CD4-positive, CD25-positive, alpha-beta regulatory T cell (primary cell): Measurements from ENCODE around the gene GDPD1. TPM values are rescaled to one million over a fixed set of nuclear protein-coding genes. Genes with fewer than 3 reads are reported as not detected.
"Not testable (repeated sequence)": the region's sequence is repeated elsewhere in the genome, so short reads cannot be mapped to it uniquely, and the experiment has no call there.

Experiments
- ATAC-seq, 2 donors: fragments of 150-1000 bp; cut with Tn5 transposase; one replicate each; pipeline ENCODE4 v1.10.0; 2021; ENCODE audit warnings: low read depth in 2 of 2, moderate number of reproducible peaks in 2 of 2, moderate library complexity in 1 of 2
- DNase-seq, 3 donors: peaks; one replicate each; pipeline versions ENCODE4 v3.0.0 to v3.0.0-alpha.2; 2012 to 2022; ENCODE audit warnings: mixed read lengths in 1 of 3
- H3K27ac ChIP-seq: one replicate; pipeline ENCODE4 v1.7.0; 2013; ENCODE audit warnings: mild to moderate bottlenecking, low read length; ENCODE audit not compliant: insufficient read depth, poor library complexity, severe bottlenecking
- H3K27me3 ChIP-seq: one replicate; pipeline ENCODE4 v1.7.0; 2013; ENCODE audit warnings: low read length; ENCODE audit not compliant: control insufficient read depth, insufficient read depth
- H3K36me3 ChIP-seq: one replicate; pipeline ENCODE4 v1.7.0; 2013; ENCODE audit warnings: mild to moderate bottlenecking, low read length, moderate library complexity; ENCODE audit not compliant: control insufficient read depth, insufficient read depth
- H3K4me1 ChIP-seq: 2 replicates; pipeline ENCODE4 v1.7.0; 2013; ENCODE audit warnings: mild to moderate bottlenecking, low read length; ENCODE audit not compliant: insufficient read depth, control insufficient read depth, poor library complexity, severe bottlenecking
- H3K4me3 ChIP-seq: one replicate; pipeline ENCODE4 v1.7.0; 2013; ENCODE audit warnings: low read depth, mild to moderate bottlenecking, low read length, moderate library complexity
- H3K9me3 ChIP-seq, 2 experiments: 1 replicate in 1 of 2; 2 replicates in 1 of 2; pipeline ENCODE4 v1.7.0; 2013; ENCODE audit warnings: low read length in 2 of 2, mild to moderate bottlenecking in 1 of 2, moderate library complexity in 1 of 2; ENCODE audit not compliant: control insufficient read depth in 2 of 2
- H3K27ac Mint-ChIP-seq, 3 donors: one replicate each; pipeline ENCODE4 v1.8.0; 2020 to 2022; ENCODE audit warnings: mild to moderate bottlenecking in 3 of 3, mixed read lengths in 3 of 3, moderate library complexity in 2 of 3
- H3K27me3 Mint-ChIP-seq: one replicate; pipeline ENCODE4 v1.8.0; 2022; ENCODE audit warnings: mild to moderate bottlenecking, mixed read lengths
- H3K36me3 Mint-ChIP-seq: one replicate; pipeline ENCODE4 v1.8.0; 2020; ENCODE audit warnings: mixed read lengths
- H3K4me1 Mint-ChIP-seq, 4 donors: one replicate each; pipeline ENCODE4 v1.8.0; 2020 to 2022; ENCODE audit warnings: mixed read lengths in 4 of 4, mild to moderate bottlenecking in 1 of 4
- H3K4me3 Mint-ChIP-seq, 4 donors: one replicate each; pipeline ENCODE4 v1.8.0; 2020 to 2022; ENCODE audit warnings: mild to moderate bottlenecking in 4 of 4, mixed read lengths in 4 of 4, moderate library complexity in 3 of 4
- H3K9me3 Mint-ChIP-seq, 7 donors: one replicate each; pipeline ENCODE4 v1.8.0; 2020 to 2022; ENCODE audit warnings: mixed read lengths in 7 of 7, mild to moderate bottlenecking in 3 of 7, moderate library complexity in 2 of 7
- polyA plus RNA-seq, 4 donors: library from polyadenylated mRNA; unstranded; fragments of 300-500 nt; fragmentation: Illumina TruSeq; gene quantifications; one replicate each; pipeline ENCODE4 v1.2.3, GENCODE V29; 2021
- total RNA-seq: library from RNA; stranded (reverse); gene quantifications from one replicate; pipeline ENCODE4 v1.2.3, GENCODE V29; 2022

The GDPD1 gene
- total and polyA plus RNA-seq, 5 donors from 2014 or later: 1.7 to 3.3 (median 2.9) TPM

- Histone ChIP-seq H3K27ac (peak overlapping the region; percentile 89), H3K4me3 (peak overlapping the region; percentile 84), H3K27me3 (no peaks in the 10 kb centered on the region), H3K9me3 (no peaks in the 10 kb centered on the region), H3K36me3 (no peaks in the 10 kb centered on the region), H3K4me1 (peaks cover 15% of the 10 kb centered on the region)
- DNase-seq: no peak
- peaks cover 9% of the 10 kb centered on the region for H3K27me3 Mint-ChIP-seq
- peaks cover 4% of the 10 kb centered on the region for H3K36me3 Mint-ChIP-seq
- peak overlapping the region; percentile 97 to 100 (median 98) for H3K4me3 Mint-ChIP-seq
- H3K4me1 Mint-ChIP-seq: peaks cover 4 to 21% (median 10%) of the 10 kb centered on the region in 4 donors
- H3K9me3 Mint-ChIP-seq: no peaks in the 10 kb centered on the region
- no peak for ATAC-seq
- H3K27ac Mint-ChIP-seq: peak overlapping the region; percentile 65 to 99 (median 66)
Measured at GRCh38 chr17:59219992-59220327, 351 bp upstream of the GDPD1 start.

- H3K4me1 ChIP-seq: peaks cover 15% of the 10 kb centered on the region
- DNase-seq: no peak
- Mint-ChIP-seq H3K27me3 (peaks cover 9% of the 10 kb centered on the region), H3K9me3 (no peaks in the 10 kb centered on the region), H3K27ac (peak overlapping the region; percentile 98 to 99 (median 99)), H3K4me3 (peak overlapping the region; percentile 97 to 100 (median 98)), H3K36me3 (peaks cover 4% of the 10 kb centered on the region), H3K4me1 (peaks cover 4 to 21% (median 10%) of the 10 kb centered on the region in 4 donors)
- no peak for ATAC-seq
- H3K27ac ChIP-seq: peak overlapping the region; percentile 89
- H3K27me3 ChIP-seq: no peaks in the 10 kb centered on the region
- peak overlapping the region; percentile 89 for H3K4me3 ChIP-seq
- H3K9me3 ChIP-seq: no peaks in the 10 kb centered on the region
- H3K36me3 ChIP-seq: no peaks in the 10 kb centered on the region
Measured at GRCh38 chr17:59221159-59221847, 992 bp downstream of the GDPD1 start.

GRCh38 chr17:59223813-59224212, 3.5 kb downstream of the GDPD1 start:
- Mint-ChIP-seq H3K4me3 (peak overlapping the region in 2 of 4 donors; percentile 27 to 72), H3K4me1 (peaks cover 4 to 21% (median 10%) of the 10 kb centered on the region in 4 donors), H3K27ac (no peak overlapping the region), H3K27me3 (peaks cover 9% of the 10 kb centered on the region), H3K36me3 (peaks cover 4% of the 10 kb centered on the region), H3K9me3 (no peaks in the 10 kb centered on the region)
- H3K27me3 ChIP-seq: no peaks in the 10 kb centered on the region
- no peak for ATAC-seq
- no peaks in the 10 kb centered on the region for H3K9me3 ChIP-seq
- H3K27ac ChIP-seq: no peak overlapping the region
- peaks cover 15% of the 10 kb centered on the region for H3K4me1 ChIP-seq
- H3K4me3 ChIP-seq: no peak overlapping the region
- no peaks in the 10 kb centered on the region for H3K36me3 ChIP-seq
- no peak for DNase-seq

- not testable (repeated sequence) for H3K36me3 Mint-ChIP-seq, H3K27me3 Mint-ChIP-seq, H3K4me1 Mint-ChIP-seq
Measured at GRCh38 chr17:59228588-59228987, 8.3 kb downstream of the GDPD1 start.

GRCh38 chr17:59230764-59231163, 10.5 kb downstream of the GDPD1 start:
- ATAC-seq (no peak), DNase-seq (no peak)
- Mint-ChIP-seq H3K36me3 (peaks cover 3% of the 10 kb centered on the region), H3K27me3 (no peaks in the 10 kb centered on the region), H3K27ac (no peak overlapping the region), H3K9me3 (no peaks in the 10 kb centered on the region), H3K4me3 (no peak overlapping the region), H3K4me1 (peaks cover 0 to 5% (median under 1%) of the 10 kb centered on the region in 4 donors)
- H3K9me3 ChIP-seq: no peaks in the 10 kb centered on the region
- no peak overlapping the region for H3K4me3 ChIP-seq
- H3K27ac ChIP-seq: no peak overlapping the region
- H3K4me1 ChIP-seq: no peaks in the 10 kb centered on the region
- no peaks in the 10 kb centered on the region for H3K36me3 ChIP-seq
- no peaks in the 10 kb centered on the region for H3K27me3 ChIP-seq

More at GRCh38 chr17:59228588-59228987, 8.3 kb downstream of the GDPD1 start:
- H3K4me3 ChIP-seq, H3K4me3 Mint-ChIP-seq, H3K4me1 ChIP-seq, H3K9me3 ChIP-seq, H3K36me3 ChIP-seq, ATAC-seq, DNase-seq, H3K27ac Mint-ChIP-seq, H3K27me3 ChIP-seq, H3K9me3 Mint-ChIP-seq, H3K27ac ChIP-seq: not testable (repeated sequence)

GRCh38 chr17:59234631-59235030, 14.3 kb downstream of the GDPD1 start:
- Mint-ChIP-seq H3K27ac (no peak overlapping the region), H3K9me3 (no peaks in the 10 kb centered on the region), H3K27me3 (no peaks in the 10 kb centered on the region), H3K4me1 (peaks cover 0 to 5% (median under 1%) of the 10 kb centered on the region in 4 donors), H3K36me3 (peaks cover 2% of the 10 kb centered on the region), H3K4me3 (no peak overlapping the region)
- H3K4me1 ChIP-seq: no peaks in the 10 kb centered on the region
- no peak overlapping the region for H3K27ac ChIP-seq
- DNase-seq (no peak), ATAC-seq (no peak)
- H3K36me3 ChIP-seq: no peaks in the 10 kb centered on the region
- H3K9me3 ChIP-seq: no peaks in the 10 kb centered on the region
- H3K27me3 ChIP-seq: no peaks in the 10 kb centered on the region
- H3K4me3 ChIP-seq: no peak overlapping the region

- Mint-ChIP-seq H3K27me3 (no peaks in the 10 kb centered on the region), H3K9me3 (no peaks in the 10 kb centered on the region), H3K4me1 (no peaks in the 10 kb centered on the region), H3K27ac (no peak overlapping the region), H3K4me3 (no peak overlapping the region), H3K36me3 (no peaks in the 10 kb centered on the region)
- ATAC-seq: no peak
- Histone ChIP-seq H3K27ac (no peak overlapping the region), H3K36me3 (no peaks in the 10 kb centered on the region), H3K27me3 (no peaks in the 10 kb centered on the region), H3K4me1 (no peaks in the 10 kb centered on the region), H3K9me3 (no peaks in the 10 kb centered on the region), H3K4me3 (no peak overlapping the region)
- no peak for DNase-seq
Measured at GRCh38 chr17:59238906-59239305, 18.6 kb downstream of the GDPD1 start.

GRCh38 chr17:59244081-59244480, 23.8 kb downstream of the GDPD1 start:
- Mint-ChIP-seq H3K9me3 (no peaks in the 10 kb centered on the region), H3K4me3 (no peak overlapping the region), H3K4me1 (no peaks in the 10 kb centered on the region), H3K27me3 (no peaks in the 10 kb centered on the region), H3K36me3 (peaks cover 10% of the 10 kb centered on the region), H3K27ac (no peak overlapping the region)
- DNase-seq (no peak), ATAC-seq (no peak)
- Histone ChIP-seq H3K36me3 (no peaks in the 10 kb centered on the region), H3K4me3 (no peak overlapping the region), H3K9me3 (no peaks in the 10 kb centered on the region), H3K27me3 (no peaks in the 10 kb centered on the region), H3K4me1 (no peaks in the 10 kb centered on the region), H3K27ac (no peak overlapping the region)
